ENCODE measurements around the gene JAK1.

GRCh38 chr1:65006806-65007205 lies 40.5 kb upstream of the JAK1 start:
- TF ChIP-seq GATA2 (IDR thresholded peaks at IDR 0.05; ENCODE audit: low read depth, low read length) (no peak), GATA3 (IDR thresholded peaks at IDR 0.05; ENCODE audit: low read depth, low read length) (no peak)

All from SH-SY5Y (cell line).